ENCODE data around the gene MRPS27. TPM values are rescaled to one million over a fixed set of nuclear protein-coding genes. Genes with fewer than 3 reads are reported as not detected.

The MRPS27 gene
- total RNA-seq, 1 donor from 2014 or later: 56.0 TPM

DNA sequence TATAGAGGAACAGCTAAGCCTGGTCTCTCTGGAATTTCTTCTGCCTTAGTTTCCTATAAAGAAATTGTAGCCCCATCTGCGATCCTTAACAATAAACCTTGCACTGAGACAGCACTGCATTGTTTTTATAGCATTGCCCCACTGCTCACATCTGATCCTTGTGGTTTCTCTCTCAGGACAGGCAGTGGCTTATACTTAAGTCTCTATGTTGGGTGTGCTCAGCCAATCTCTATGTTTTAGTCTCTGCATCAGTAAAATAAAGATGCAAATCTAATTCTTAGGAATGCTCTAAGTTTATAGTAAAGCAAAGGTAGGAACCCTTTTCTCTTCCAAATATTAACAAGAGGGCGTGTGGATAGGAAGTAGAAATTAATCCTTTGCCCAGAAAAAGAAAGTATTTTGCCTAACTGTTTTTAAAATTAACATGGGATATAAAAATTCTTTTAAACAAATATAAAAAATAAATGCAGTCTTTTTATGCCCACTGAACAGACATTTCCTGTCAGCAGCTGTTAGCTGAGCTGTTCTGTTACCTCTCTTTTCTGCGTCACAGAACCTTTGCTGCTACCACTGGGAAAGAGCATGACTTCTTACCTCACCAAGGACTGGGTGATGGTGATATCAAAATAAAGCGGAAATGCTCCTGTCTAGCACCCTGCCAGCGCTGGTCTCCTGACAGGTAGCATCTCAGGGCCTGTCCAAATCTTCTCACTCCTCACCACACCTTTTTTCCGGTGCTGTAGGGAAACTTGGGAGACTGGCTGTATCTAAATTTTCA lies 29.5 kb downstream of the MRPS27 start:
- no peaks in the 10 kb centered on the region for H3K9me3 Mint-ChIP-seq
- peaks cover 15% of the 10 kb centered on the region for H3K4me1 Mint-ChIP-seq
- no peak overlapping the region for H3K27ac Mint-ChIP-seq
- no peak for DNase-seq (ENCODE audit: low spot score in 2 of 2, unreplicated experiment in 2 of 2)
- no peak overlapping the region for H3K4me3 Mint-ChIP-seq
- TF ChIP-seq, protein P1, sequence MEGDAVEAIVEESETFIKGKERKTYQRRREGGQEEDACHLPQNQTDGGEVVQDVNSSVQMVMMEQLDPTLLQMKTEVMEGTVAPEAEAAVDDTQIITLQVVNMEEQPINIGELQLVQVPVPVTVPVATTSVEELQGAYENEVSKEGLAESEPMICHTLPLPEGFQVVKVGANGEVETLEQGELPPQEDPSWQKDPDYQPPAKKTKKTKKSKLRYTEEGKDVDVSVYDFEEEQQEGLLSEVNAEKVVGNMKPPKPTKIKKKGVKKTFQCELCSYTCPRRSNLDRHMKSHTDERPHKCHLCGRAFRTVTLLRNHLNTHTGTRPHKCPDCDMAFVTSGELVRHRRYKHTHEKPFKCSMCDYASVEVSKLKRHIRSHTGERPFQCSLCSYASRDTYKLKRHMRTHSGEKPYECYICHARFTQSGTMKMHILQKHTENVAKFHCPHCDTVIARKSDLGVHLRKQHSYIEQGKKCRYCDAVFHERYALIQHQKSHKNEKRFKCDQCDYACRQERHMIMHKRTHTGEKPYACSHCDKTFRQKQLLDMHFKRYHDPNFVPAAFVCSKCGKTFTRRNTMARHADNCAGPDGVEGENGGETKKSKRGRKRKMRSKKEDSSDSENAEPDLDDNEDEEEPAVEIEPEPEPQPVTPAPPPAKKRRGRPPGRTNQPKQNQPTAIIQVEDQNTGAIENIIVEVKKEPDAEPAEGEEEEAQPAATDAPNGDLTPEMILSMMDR (IDR thresholded peaks at IDR 0.05; ENCODE audit: unreplicated experiment): no peak
- H3K36me3 Mint-ChIP-seq: peaks cover 21% of the 10 kb centered on the region
- no peaks in the 10 kb centered on the region for H3K27me3 Mint-ChIP-seq (ENCODE audit: low read depth)

DNA sequence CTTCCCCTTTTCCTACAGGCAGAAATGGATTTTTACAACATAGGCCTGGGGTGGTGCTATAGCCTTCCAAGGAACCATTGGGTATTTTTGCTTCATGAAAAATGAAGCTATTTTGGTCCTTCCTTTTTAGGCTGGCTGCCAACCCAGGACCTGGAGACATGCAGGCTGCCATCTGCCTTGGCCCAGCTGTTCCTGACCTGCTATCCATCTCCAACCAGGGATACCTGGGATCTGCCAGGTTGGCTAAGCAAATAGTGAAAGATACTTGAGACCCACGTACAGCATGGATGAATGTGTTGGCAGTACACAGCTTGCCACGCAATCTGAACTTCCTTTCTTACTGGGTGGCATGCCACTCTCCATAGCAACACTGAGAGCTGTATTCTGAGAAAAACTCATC lies 31.1 kb downstream of the MRPS27 start:
- DNase-seq (ENCODE audit: low spot score in 2 of 2, unreplicated experiment in 2 of 2): no peak
- Mint-ChIP-seq H3K4me3 (no peak overlapping the region), H3K27me3 (ENCODE audit: low read depth) (no peaks in the 10 kb centered on the region), H3K4me1 (peaks cover 18% of the 10 kb centered on the region), H3K36me3 (peaks cover 15% of the 10 kb centered on the region), H3K27ac (no peak overlapping the region), H3K9me3 (no peaks in the 10 kb centered on the region)
- TF ChIP-seq, protein P1 (IDR thresholded peaks at IDR 0.05; ENCODE audit: unreplicated experiment): no peak

DNA sequence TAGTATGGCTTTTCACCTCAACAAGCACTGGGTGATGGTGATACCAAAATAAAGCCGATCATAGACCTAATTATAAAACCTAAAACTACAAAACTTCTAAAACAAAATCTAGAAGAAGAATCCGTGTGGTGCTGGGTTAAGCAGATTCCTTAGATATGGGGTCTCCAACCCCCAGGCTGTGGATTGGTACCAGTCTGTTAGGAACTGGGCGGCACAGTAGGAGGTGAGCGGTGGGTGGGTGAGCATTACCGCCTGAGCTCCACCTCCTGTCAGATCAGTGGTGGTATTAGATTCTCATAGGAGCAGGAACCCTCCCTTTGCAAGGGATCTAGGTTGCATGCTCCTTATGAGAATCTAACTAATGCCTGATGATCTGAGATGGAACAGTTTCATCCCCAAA lies 33.2 kb downstream of the MRPS27 start:
- no peaks in the 10 kb centered on the region for H3K27me3 Mint-ChIP-seq (ENCODE audit: low read depth)
- TF ChIP-seq, protein P1 (IDR thresholded peaks at IDR 0.05; ENCODE audit: unreplicated experiment): no peak
- peaks cover 8% of the 10 kb centered on the region for H3K36me3 Mint-ChIP-seq
- no peaks in the 10 kb centered on the region for H3K9me3 Mint-ChIP-seq
- DNase-seq (ENCODE audit: low spot score in 2 of 2, unreplicated experiment in 2 of 2): no peak
- H3K4me1 Mint-ChIP-seq: peaks cover 33% of the 10 kb centered on the region
- H3K27ac Mint-ChIP-seq: no peak overlapping the region
- H3K4me3 Mint-ChIP-seq: no peak overlapping the region

DNA sequence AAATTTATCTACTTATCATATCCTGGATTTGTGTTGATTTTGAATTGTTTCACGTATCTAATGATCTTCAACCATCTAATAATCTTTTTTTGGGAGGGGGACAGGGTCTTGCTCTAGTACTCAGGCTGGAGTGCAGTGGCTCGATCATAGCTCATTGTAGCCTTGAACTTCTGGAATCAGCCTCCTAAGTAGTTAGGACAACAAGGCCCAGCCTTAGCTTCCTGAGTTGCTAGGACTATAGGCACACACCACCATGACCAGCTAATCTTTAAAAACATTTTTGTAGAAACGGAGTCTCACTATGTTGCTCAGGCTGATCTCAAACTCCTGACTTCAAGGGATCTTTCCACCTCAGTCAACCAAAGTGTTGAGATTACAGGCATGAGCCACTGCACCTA lies 34.6 kb downstream of the MRPS27 start:
- H3K9me3 Mint-ChIP-seq: no peaks in the 10 kb centered on the region
- no peak overlapping the region for H3K4me3 Mint-ChIP-seq
- no peaks in the 10 kb centered on the region for H3K27me3 Mint-ChIP-seq (ENCODE audit: low read depth)
- no peak for DNase-seq (ENCODE audit: low spot score in 2 of 2, unreplicated experiment in 2 of 2)
- TF ChIP-seq, protein P1 (IDR thresholded peaks at IDR 0.05; ENCODE audit: unreplicated experiment): no peak
- H3K27ac Mint-ChIP-seq: peak overlapping the region; percentile 13
- peaks cover 47% of the 10 kb centered on the region for H3K4me1 Mint-ChIP-seq
- peaks cover 8% of the 10 kb centered on the region for H3K36me3 Mint-ChIP-seq

DNA sequence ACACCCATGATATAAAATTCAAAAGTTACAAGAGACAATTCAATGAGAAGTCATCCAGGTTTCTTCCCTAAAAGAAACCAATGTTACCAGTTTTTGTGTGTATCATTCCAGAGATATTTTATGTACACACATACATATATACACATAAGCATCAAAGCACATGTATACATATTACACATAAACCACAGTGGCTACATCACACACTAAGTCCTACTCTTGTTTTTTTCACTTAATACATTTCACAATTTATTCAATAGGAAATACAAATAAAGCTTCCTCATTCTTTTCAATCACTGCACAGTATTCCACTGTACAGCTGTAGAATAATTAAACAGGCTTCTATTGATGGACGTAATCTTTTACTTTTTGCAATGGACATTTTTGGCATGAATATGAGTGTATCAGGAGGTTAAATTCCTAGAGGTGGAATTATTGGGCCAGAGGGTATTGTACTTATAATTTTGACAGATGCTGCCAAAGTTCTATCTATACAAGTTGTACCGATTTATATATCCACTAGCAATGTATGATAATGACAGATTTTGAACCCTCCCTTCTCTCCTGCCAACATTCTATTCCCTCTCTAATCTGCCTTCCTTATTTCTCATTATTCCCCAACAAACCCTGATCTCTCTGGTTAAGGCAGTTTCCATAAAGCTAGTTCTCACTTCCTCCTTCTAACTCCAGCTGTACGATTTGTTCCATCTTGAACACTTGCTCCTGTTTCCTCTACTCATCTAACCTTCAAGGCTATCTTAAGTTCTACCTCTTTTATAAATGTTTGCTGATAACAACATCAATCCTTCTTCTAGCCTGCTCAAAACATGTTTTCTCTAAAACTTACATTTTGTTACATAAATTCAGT lies 35.2 kb downstream of the MRPS27 start:
- Mint-ChIP-seq H3K4me1 (peaks cover 51% of the 10 kb centered on the region), H3K4me3 (no peak overlapping the region), H3K27ac (peak overlapping the region; percentile 40), H3K9me3 (no peaks in the 10 kb centered on the region), H3K36me3 (peaks cover 8% of the 10 kb centered on the region), H3K27me3 (ENCODE audit: low read depth) (no peaks in the 10 kb centered on the region)
- DNase-seq (ENCODE audit: low spot score in 2 of 2, unreplicated experiment in 2 of 2): no peak
- TF ChIP-seq, protein P1 (IDR thresholded peaks at IDR 0.05; ENCODE audit: unreplicated experiment): no peak
